ENCODE results near the gene LRCH4. TPM values are rescaled to one million over a fixed set of nuclear protein-coding genes. Genes with fewer than 3 reads are reported as not detected.

Gene LRCH4
- total and polyA plus RNA-seq, 9 of the 15 experiments (the other 6 are each of a cell fraction or from before 2014, with no cell fraction given), result 0.06 to 63.3 (median 15.0) TPM

GRCh38 chr7:100604028-100604975, 18.4 kb upstream of the LRCH4 start (continued):
- no peak for TF ChIP-seq RERE (CRISPR knock-in tag; IDR thresholded peaks at IDR 0.05; ENCODE audit: borderline replicate concordance)
- TF ChIP-seq ZNF316 (IDR thresholded peaks at IDR 0.05), result 0 out of 2 replicates have a peak, but pooled peaks have one; percentile 19
- TF ChIP-seq KLF1 (tag; IDR thresholded peaks at IDR 0.05), result 0 out of 2 replicates have a peak, but pooled peaks have one; percentile 43
- TF ChIP-seq RUNX1 (IDR thresholded peaks at IDR 0.05; ENCODE audit: low read depth), result no peak
- peak; percentile 65 to 84 for TF ChIP-seq E2F6 (IDR thresholded peaks at IDR 0.05; ENCODE audit: borderline replicate concordance in 1 of 2, extremely low read depth in 1 of 2, insufficient read depth in 1 of 2, insufficient read length in 1 of 2, low read depth in 1 of 2, low read length in 1 of 2, poor library complexity in 1 of 2, severe bottlenecking in 1 of 2)
- TF ChIP-seq ZNF197 (CRISPR knock-in tag; IDR thresholded peaks at IDR 0.05; ENCODE audit: low read depth), result 0 out of 2 replicates have a peak, but pooled peaks have one; percentile 54
- TF ChIP-seq MECOM (CRISPR knock-in tag; IDR thresholded peaks at IDR 0.05), result no peak
- TF ChIP-seq FOXO4 (CRISPR knock-in tag; IDR thresholded peaks at IDR 0.05), result no peak
- TF ChIP-seq EWSR1 (IDR thresholded peaks at IDR 0.05; ENCODE audit: borderline replicate concordance, low read depth, partially characterized antibody), result no peak
- no peak for TF ChIP-seq XRCC4 (IDR thresholded peaks at IDR 0.05; ENCODE audit: extremely low read depth, insufficient read depth, insufficient read length)
- 0 out of 2 replicates have a peak, but pooled peaks have one; percentile 60 for TF ChIP-seq ZNF12 (CRISPR knock-in tag; IDR thresholded peaks at IDR 0.05)
- peak; percentile 60; the same call in 1 of the 2 replicates for TF ChIP-seq ZNF583 (CRISPR knock-in tag; IDR thresholded peaks at IDR 0.05)
- TF ChIP-seq CBFA2T3 (IDR thresholded peaks at IDR 0.05), result no peak
- TF ChIP-seq RNF2 (IDR thresholded peaks at IDR 0.05), result peak; percentile 29; the same call in 1 of the 2 replicates
- TF ChIP-seq ZNF121 (CRISPR knock-in tag; conservative IDR thresholded peaks at IDR 0.05), result no peak
- no peak for TF ChIP-seq SIX5 (IDR thresholded peaks at IDR 0.05; ENCODE audit: borderline replicate concordance in 1 of 2, insufficient read depth in 1 of 2, low read depth in 1 of 2, low read length in 2 of 2)
- no peak for TF ChIP-seq BMI1 (IDR thresholded peaks at IDR 0.05; ENCODE audit: low read length)
- no peak for TF ChIP-seq MITF (IDR thresholded peaks at IDR 0.05)

Measured in K562 (cell line).